ENCODE results near the gene RIPK3.

- TF ChIP-seq POLR2A (IDR thresholded peaks at IDR 0.05; ENCODE audit: low read depth, low read length) (no peak), POLR2AphosphoS5 (IDR thresholded peaks at IDR 0.05; ENCODE audit: low read depth, low read length) (no peak), TAF1 (IDR thresholded peaks at IDR 0.05; ENCODE audit: borderline replicate concordance, low read depth, low read length) (no peak)
Measured at GRCh38 chr14:24368562-24369252, 28.9 kb upstream of the RIPK3 start.
